ENCODE results near the gene ERICH6. TPM values are rescaled to one million over a fixed set of nuclear protein-coding genes. Genes with fewer than 3 reads are reported as not detected.

Gene ERICH6
- total RNA-seq, 4 donors from 2014 or later: not detected

DNA sequence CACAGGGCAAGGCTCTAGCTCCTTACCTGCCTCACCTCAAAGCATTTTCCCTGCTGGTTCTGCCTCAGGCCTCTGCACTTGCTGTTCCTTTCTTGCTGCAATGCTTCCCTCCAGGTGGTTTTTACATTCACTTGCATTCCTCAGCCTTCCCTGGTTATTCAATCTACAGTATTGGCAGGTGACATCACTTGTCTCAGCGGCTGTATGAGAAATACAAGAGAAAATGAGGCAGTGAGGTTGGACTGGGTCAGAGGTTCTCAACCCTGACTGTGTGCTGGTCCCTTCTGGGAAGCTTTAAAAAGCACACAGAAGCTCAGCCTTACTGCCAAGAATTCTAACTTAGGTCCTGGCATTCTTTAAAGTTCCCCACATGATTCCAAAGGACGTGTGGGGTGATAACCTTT, 32.6 kb upstream of the ERICH6 start:
- in situ Hi-C loops (cut with MboI; ENCODE audit: low pct_ligation_motif_present in 1 of 4, low pct_unique_long_range_greater_than_20kb in 1 of 4, low sequenced_read_pairs in 3 of 4): no loop called here
- H3K27me3 ChIP-seq: no peaks in the 10 kb centered on the region
- WGBS, 2 donors (ENCODE audit: low coverage in 1 of 2): 59% methylated on average over 2 of the region's 2 CpGs; no CpG with 5 or more reads in 1 of the 2 donors
- peaks cover 0 to 3% (median under 1%) of the 10 kb centered on the region in 4 donors for H3K36me3 ChIP-seq
- no peak overlapping the region for H3K4me3 ChIP-seq
- no peak for DNase-seq
- intact Hi-C loops (cut with DNase I; ENCODE audit: low total_unique reads): no loop called here
- H3K9me3 ChIP-seq: no peaks in the 10 kb centered on the region
- no peak overlapping the region for H3K27ac ChIP-seq
- H3K4me1 ChIP-seq: peaks cover 0 to 26% (median 0%) of the 10 kb centered on the region in 4 donors
- TF ChIP-seq POLR2AphosphoS5 (IDR thresholded peaks at IDR 0.05): no peak
- no peak for TF ChIP-seq EP300 (IDR thresholded peaks at IDR 0.05; ENCODE audit: low read depth)
- TF ChIP-seq, protein P1, sequence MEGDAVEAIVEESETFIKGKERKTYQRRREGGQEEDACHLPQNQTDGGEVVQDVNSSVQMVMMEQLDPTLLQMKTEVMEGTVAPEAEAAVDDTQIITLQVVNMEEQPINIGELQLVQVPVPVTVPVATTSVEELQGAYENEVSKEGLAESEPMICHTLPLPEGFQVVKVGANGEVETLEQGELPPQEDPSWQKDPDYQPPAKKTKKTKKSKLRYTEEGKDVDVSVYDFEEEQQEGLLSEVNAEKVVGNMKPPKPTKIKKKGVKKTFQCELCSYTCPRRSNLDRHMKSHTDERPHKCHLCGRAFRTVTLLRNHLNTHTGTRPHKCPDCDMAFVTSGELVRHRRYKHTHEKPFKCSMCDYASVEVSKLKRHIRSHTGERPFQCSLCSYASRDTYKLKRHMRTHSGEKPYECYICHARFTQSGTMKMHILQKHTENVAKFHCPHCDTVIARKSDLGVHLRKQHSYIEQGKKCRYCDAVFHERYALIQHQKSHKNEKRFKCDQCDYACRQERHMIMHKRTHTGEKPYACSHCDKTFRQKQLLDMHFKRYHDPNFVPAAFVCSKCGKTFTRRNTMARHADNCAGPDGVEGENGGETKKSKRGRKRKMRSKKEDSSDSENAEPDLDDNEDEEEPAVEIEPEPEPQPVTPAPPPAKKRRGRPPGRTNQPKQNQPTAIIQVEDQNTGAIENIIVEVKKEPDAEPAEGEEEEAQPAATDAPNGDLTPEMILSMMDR (IDR thresholded peaks at IDR 0.05): no peak
- TF ChIP-seq POLR2A (IDR thresholded peaks at IDR 0.05): no peak

DNA sequence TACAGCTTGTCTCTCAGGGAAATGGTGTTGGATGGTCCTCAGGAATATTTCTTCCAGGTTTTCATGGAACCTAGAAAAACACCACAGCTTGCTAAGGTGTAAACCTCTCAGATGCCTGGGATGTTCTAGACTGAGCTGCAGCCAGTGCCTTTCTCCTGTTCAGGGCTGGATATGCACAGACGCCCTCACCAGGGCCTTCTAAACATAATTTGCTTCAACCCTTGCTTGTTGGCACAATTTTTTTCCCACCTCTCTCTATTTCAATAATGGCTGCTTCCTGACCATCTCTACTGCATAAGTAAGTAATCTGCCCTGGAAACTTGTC, 31.0 kb upstream of the ERICH6 start:
- no peak for DNase-seq
- peaks cover 0 to 21% (median 0%) of the 10 kb centered on the region in 4 donors for H3K4me1 ChIP-seq
- no peaks in the 10 kb centered on the region for H3K36me3 ChIP-seq
- in situ Hi-C loops (cut with MboI; ENCODE audit: low pct_ligation_motif_present in 1 of 4, low pct_unique_long_range_greater_than_20kb in 1 of 4, low sequenced_read_pairs in 3 of 4) (no loop called here), intact Hi-C loops (cut with DNase I; ENCODE audit: low total_unique reads) (no loop called here)
- H3K27me3 ChIP-seq: no peaks in the 10 kb centered on the region
- no peak overlapping the region for H3K4me3 ChIP-seq
- TF ChIP-seq POLR2A (IDR thresholded peaks at IDR 0.05): no peak
- TF ChIP-seq POLR2AphosphoS5 (IDR thresholded peaks at IDR 0.05): no peak
- TF ChIP-seq, protein P1 (IDR thresholded peaks at IDR 0.05): no peak
- no peak for TF ChIP-seq EP300 (IDR thresholded peaks at IDR 0.05; ENCODE audit: low read depth)
- H3K27ac ChIP-seq: no peak overlapping the region
- 71 to 72% methylated on average over 1 of the region's 1 CpG for WGBS, 2 donors (ENCODE audit: low coverage in 1 of 2)
- H3K9me3 ChIP-seq: no peaks in the 10 kb centered on the region

DNA sequence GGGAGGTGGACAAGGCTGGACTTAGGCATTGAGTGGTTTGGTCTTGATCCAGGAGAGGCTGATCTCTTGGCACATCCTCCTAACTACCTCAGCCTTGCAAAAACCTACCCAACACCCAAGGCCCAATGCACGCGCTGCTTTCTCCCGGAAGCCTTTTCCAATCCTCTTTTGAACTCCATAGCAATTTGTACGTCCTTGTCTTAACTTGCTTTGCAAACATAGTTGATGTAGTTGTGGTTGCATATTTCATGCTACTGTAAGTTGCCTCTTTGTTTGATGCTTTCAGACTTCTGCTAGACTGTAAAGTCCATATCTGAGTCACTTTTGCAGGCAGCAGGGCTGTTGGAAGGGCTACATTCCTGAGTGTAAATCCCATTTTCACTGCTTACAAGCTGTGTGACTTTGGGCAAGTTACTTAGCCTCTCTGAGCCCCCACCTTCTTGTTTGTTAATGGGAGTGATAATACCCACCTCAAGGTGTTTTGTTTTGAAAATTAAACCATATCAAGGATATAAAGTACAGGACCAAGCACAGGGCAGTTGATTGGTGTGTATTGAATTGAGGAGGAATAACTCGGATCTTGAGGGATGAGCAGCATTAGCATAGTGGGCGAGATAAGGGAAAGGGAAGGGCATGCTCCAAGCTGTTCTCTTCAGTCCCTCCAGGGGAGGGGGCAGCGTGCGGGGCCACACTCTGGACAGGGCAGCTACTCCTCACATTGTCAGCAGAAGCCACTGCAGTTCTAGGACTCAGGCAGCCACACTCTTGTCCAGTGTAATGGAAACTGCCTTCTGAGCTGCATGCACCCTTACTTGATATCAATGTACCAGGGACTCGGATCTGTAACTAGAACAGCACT, 30.4 kb upstream of the ERICH6 start:
- Histone ChIP-seq H3K27me3 (no peaks in the 10 kb centered on the region), H3K27ac (no peak overlapping the region), H3K4me3 (no peak overlapping the region), H3K9me3 (no peaks in the 10 kb centered on the region), H3K4me1 (peaks cover 0 to 19% (median 0%) of the 10 kb centered on the region in 4 donors), H3K36me3 (no peaks in the 10 kb centered on the region)
- 94 to 97% methylated on average over 6 to 9 of the region's 9 CpGs for WGBS, 2 donors (ENCODE audit: low coverage in 1 of 2)
- TF ChIP-seq POLR2AphosphoS5 (IDR thresholded peaks at IDR 0.05) (no peak), POLR2A (IDR thresholded peaks at IDR 0.05) (no peak), EP300 (IDR thresholded peaks at IDR 0.05; ENCODE audit: low read depth) (no peak)
- TF ChIP-seq, protein P1 (IDR thresholded peaks at IDR 0.05): no peak
- no peak for DNase-seq
- in situ Hi-C loops (cut with MboI; ENCODE audit: low pct_ligation_motif_present in 1 of 4, low pct_unique_long_range_greater_than_20kb in 1 of 4, low sequenced_read_pairs in 3 of 4) (no loop called here), intact Hi-C loops (cut with DNase I; ENCODE audit: low total_unique reads) (no loop called here)

DNA sequence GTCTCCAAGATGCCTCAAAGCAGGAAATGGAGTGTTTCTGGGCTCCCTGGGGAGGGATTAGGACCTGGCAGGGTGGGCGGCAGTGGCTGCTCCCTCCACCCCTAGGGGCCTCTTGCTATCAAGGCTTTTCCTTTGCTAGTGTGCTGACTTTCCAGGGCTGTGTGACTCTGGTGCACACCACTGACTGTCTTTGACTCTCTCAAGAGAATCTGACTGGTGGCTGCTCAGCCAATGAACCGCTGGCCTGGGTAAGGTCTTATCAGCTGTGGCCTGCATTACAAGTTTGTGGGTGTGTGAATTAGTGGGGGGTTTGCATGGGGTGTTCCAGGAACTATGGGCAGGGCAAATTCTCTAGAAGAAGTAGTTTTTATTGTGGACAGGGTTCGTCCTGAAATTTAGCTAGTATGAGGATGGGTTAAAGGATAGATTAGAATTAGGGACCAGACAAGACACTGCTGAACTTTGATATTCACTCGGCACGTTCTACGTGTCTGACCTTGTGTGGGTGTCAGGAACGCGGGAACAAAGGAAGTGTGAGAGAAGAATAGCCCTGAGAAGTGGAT, 29.7 kb upstream of the ERICH6 start:
- TF ChIP-seq POLR2A (IDR thresholded peaks at IDR 0.05) (no peak), EP300 (IDR thresholded peaks at IDR 0.05; ENCODE audit: low read depth) (no peak)
- Histone ChIP-seq H3K9me3 (no peaks in the 10 kb centered on the region), H3K27ac (no peak overlapping the region), H3K4me1 (peaks cover 0 to 15% (median 0%) of the 10 kb centered on the region in 4 donors), H3K27me3 (no peaks in the 10 kb centered on the region), H3K36me3 (no peaks in the 10 kb centered on the region), H3K4me3 (no peak overlapping the region)
- no peak for DNase-seq
- 85 to 91% methylated on average over 5 to 8 of the region's 8 CpGs for WGBS, 2 donors (ENCODE audit: low coverage in 1 of 2)
- in situ Hi-C loops (cut with MboI; ENCODE audit: low pct_ligation_motif_present in 1 of 4, low pct_unique_long_range_greater_than_20kb in 1 of 4, low sequenced_read_pairs in 3 of 4): no loop called here
- intact Hi-C loops (cut with DNase I; ENCODE audit: low total_unique reads): no loop called here
